IPS-18c (cell line): ENCODE measurements around the gene SLC37A1.

Experiments used
- H3K4me3 ChIP-seq: 2 replicates; pipeline ENCODE4 v1.7.0; 2013; ENCODE audit warnings: low read depth, mild to moderate bottlenecking, low read length, moderate library complexity; ENCODE audit not compliant: insufficient read depth
- H3K9me3 ChIP-seq: one replicate; pipeline ENCODE4 v1.6.1; 2013; ENCODE audit warnings: mild to moderate bottlenecking, low read length, moderate library complexity; ENCODE audit not compliant: control insufficient read depth, insufficient read depth

Gene SLC37A1

DNA sequence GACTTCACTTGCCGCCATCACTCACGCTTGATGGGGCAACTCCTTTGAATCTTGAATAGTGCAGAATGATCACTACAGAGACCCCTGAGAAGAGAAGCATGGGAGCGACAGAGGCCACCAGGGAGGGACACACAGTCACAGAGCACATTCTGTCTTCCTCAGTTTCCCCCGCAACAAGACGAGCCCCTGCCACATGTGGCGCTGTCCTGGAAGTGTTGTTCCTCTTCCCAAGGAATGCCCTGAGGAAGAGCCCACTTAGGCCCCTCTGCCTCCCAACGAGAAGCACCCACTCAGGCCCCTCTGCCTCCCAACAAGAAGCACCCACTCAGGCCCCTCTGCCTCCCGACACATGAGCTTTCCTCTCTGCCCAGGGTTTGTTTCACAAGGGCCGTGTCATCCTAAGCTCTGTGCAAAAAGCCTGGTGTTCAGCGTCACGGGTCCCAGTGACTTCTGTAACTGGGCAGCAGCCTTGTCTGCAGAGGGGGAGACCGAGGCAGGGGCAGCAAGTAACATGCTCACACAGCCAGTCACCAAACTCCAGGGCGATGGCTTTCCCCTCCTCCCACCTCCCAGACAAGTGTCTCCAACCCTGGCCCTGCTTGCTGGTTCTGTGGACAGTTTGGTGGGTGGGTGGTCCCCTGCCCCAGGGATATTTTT, 19.8 kb downstream of the SLC37A1 start:
- Histone ChIP-seq H3K4me3 (no peak overlapping the region), H3K9me3 (no peaks in the 10 kb centered on the region)

DNA sequence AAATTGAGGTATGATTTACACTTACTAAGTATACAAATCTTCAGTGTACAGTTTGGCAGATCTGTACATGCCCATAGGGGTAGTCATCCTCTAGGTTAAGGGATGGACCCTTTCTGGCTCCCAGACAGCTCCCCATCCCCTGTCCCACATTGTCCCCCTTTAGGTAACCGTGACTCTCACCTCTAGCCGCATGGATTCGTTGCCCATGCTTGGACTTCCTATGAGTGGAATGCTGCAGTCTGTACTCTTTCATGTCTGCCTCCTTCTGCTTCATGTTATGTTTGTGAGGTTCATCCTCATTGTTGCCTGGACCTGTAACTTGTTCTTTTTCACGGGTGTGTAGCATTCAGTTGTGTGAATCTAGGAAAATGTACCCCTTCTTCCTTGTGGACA, 20.3 kb downstream of the SLC37A1 start:
- H3K4me3 ChIP-seq = no peak overlapping the region
- no peaks in the 10 kb centered on the region for H3K9me3 ChIP-seq

DNA sequence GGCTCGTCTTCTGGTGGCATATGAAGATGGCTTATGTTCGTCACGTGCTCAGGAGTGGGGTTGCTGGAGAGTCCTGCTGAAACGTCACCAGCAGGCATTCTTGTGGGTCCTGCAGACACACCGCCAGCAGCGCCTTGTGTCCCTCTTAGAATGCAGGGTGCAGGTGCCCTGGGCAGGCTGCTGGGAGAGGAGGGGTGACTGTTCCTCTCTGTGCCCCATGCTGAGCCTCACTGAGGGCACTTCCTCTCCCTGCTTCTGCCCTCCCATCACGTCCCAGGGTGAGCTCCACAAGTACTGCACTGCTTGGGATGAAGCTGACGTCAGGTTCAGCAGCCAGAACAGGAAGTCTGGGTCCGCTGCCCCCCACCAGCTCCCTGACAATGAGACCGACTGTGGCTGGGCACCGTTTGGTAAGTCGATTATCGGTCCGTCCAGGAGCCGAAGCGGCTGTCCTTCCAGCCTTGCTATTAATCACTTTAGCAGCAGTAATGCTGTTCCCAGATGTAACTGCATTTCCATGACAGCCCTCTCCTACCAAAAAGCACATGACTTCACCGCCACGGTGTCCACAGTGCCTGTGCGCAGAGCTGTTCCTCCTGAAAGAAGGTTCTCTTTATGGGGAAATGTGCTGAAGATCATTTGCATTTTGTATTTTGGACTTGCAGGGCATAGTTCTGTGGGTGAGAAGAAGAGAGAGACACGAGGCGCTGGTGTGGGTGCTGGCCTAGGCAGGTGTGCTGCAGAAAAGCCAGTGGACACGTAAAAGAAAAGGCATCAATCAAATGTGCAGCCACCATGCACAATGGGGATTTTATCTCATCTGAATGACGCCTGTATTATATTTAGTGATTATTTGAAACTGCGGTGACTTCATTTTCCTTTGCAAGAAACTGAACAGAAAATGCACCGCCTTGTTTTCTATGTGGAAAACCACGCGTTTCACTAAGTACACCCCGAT, 21.0 kb downstream of the SLC37A1 start:
- H3K4me3 ChIP-seq = no peak overlapping the region

DNA sequence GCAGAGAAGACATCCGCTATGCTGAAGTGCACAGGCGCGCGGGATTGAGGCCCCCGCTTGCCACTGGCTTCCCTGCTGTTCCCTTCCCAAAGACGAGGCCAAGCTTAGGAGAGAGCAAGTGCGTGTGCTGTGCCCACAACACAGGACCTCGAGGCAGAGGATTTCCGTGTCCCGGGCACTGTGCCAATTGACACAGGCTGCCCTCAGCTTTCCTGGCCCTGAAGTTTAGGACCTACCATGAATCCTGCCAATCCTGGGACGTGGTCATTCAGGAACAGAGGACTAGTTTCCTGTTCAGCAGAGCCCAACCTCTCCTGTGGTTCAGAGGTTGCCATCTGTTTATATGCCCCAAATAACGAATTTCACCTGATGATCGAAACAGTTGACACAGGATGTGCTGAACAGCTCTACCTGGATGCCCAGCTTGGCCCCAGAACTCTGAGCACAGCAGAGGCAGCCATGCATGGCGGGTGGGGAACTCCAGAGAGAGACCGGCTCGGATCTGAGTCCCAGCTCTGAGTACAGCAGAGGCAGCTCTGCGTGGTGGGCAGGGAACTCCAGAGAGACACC, 22.0 kb downstream of the SLC37A1 start:
- Histone ChIP-seq H3K9me3 (no peaks in the 10 kb centered on the region), H3K4me3 (no peak overlapping the region)

More for the DNA sequence above, 21.0 kb downstream of the SLC37A1 start:
- H3K9me3 ChIP-seq = no peaks in the 10 kb centered on the region

DNA sequence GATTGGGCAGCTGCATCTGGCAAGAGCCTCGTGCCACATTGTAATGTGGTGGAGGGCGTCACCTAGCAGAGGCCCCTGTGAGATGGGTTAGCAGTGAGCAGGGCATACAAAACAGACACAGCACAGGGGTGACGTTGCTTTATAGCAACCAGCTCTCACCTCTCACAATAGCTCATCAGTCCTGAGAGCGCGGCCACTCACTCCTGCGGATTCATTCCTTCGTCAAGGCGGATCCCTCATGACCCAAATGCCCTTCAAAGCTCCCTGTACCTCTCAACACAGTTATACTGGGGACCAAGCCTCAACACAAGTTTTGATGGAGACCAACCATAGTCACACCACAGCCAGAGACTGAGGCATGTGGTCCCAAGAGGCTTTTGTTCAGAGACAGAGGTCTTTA, 22.9 kb downstream of the SLC37A1 start:
- Histone ChIP-seq H3K9me3 (no peaks in the 10 kb centered on the region), H3K4me3 (no peak overlapping the region)

DNA sequence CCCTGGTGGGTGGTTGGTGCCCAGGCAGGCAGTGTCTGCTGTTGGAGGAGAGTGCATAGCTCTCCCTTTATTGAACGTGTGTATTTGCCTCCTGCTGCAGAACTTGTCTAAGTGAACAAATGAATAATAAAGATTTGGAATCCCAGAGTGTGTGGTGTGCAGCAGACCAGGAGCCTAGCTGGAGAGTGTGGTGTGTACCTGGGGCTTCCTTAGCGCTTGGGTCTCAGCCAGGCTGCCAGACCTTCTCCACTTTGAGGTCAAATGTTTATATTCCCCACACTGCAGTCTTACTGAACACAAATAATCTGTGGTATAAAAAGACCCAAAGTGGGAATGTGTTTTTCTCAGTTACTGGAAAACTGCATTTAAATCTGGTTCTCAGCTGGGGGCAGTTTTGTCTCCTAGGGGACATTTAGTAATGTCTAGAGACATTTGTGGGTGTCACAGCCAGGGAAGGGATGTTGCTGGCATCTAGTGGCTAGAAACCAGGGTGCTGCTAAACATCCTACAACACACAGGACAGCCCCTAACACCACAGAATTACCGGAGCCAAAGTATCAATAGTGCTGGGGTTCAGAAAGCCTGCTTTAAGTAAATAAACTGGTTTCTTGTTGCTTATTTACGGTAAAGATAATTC, 23.6 kb downstream of the SLC37A1 start:
- no peak overlapping the region for H3K4me3 ChIP-seq

DNA sequence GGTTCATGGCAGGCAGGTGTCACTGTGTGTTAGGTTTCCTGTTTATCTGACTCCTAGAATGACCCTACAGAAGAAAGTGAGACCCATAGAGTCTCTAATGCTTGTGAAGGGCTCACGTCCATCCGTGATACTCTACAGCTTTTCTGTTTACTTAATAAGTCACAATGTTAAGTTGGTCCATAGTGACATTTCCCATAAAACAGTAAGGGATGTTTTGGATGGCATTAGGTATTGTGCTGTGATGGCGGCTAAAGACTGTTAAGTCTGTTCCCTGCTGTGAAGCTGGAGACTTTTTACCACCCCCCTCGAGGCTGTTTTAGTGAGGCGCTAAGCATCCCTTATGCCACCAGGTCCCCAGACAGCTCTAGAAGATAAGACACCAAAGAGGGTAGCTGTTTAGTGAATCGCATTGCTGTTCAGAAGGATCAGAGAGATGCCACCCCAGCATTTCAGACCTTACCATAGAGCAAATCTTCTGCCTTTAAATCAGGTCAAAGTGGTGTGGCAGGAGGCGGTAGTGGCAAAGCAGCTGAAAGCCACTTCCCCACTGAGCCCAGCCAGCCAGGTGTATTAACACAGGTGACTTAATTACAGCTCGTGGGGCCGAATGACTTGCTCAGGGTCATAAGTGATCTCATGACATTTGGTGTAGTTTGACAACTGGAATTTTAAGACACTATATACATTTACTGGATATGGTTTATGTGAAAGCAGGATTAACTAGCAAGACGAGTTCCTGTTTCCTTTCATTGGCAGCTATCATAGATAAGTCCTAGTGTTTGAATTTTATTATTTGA, 25.0 kb downstream of the SLC37A1 start:
- Histone ChIP-seq H3K9me3 (no peaks in the 10 kb centered on the region), H3K4me3 (no peak overlapping the region)

More for the DNA sequence above, 23.6 kb downstream of the SLC37A1 start:
- H3K9me3 ChIP-seq = no peaks in the 10 kb centered on the region

DNA sequence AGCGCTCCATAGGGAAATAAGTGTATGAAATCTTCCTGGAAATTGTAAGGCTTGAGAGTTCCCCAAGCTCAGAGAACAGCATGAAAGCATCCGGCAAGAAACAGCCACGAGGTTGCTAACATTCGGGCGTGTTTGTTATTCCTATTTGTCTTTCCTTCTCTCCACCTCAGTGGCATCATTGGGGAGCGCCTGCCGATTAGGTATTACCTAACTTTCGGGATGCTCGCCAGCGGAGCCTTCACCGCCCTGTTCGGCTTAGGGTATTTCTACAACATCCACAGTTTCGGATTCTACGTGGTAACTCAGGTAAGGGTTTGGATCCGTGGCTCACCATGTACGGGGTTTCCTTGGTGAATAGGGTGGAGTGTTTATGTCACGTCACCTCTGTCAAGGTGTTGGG, 25.7 kb downstream of the SLC37A1 start:
- Histone ChIP-seq H3K9me3 (no peaks in the 10 kb centered on the region), H3K4me3 (no peak overlapping the region)

DNA sequence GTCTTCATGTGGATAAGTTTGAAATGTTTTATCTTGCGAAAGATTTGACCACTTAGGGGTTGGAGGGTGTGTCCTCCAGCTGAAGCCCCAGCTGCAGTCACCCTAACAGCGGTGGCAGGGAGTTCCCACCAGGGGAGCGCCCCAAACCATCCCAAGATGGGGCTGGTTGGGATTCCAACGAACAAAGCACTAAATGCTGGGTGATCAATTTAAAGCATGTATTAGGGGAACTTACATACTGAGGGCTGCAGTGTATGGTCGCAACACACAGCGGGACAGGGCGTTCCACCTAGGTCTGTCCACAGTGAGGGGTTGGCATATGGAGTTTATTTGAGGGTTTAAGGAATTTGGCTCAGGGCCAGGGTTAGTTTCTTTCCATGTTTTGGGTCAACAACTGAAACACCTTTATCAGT, 26.3 kb downstream of the SLC37A1 start:
- no peak overlapping the region for H3K4me3 ChIP-seq
- H3K9me3 ChIP-seq = no peaks in the 10 kb centered on the region

DNA sequence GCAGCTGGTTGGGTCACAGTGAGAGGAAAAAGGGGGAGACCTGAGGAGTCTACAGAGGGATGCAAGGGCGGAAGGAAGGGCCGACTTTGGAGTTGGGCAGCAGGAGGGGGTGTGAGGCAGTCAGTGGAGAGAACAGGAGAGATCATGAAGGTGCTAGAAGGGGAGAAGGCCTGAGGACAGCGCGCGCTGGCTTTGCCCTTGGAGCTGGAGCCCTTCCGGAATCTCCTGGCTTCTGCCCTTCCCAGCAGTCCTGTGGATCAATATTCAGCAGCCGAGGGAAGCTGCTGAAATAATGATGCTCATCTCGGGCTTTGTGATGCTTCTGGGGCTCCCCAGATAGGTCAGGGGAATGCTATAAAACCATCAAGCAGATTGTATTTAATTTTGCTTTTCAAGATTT, 26.7 kb downstream of the SLC37A1 start:
- H3K9me3 ChIP-seq = no peaks in the 10 kb centered on the region
- H3K4me3 ChIP-seq = no peak overlapping the region

DNA sequence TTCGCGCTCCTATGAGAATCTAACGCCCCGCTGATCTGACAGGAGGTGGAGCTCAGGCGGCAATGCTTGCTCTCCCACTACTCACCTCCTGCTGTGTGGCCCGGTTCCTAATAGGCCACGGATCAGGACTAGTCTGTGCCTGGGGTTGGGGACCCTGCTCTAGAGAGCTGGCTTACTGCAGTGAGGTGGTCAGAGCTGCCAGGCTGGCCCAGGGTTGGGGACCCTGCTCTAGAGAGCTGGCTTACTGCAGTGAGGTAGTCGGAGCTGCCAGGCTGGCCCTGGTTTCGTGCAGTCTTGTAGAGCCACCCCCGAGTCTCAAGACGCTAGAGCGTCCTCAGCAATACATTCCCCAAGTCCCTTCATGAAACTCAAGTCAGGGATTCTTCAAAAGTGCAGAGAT, 27.5 kb downstream of the SLC37A1 start:
- Histone ChIP-seq H3K4me3 (no peak overlapping the region), H3K9me3 (no peaks in the 10 kb centered on the region)

DNA sequence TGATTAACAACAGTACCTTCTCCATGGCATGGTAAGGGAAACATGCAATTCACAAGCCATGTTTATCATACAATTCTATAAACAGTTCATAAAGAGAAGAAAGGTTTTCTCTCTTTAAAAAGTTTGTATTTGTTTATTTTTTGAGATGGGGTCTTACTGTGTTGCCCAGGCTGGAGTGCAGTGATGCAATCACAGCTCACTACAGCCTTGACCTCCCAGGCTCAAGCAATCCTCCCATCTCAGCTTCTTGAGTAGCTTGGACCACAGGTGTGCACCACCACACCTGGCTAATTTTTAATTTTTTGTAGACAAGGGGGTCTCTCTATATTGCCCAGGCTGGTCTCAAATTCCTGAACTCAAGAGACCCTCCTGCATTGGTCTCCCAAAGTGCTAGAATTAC, 28.0 kb downstream of the SLC37A1 start:
- H3K4me3 ChIP-seq = no peak overlapping the region
- no peaks in the 10 kb centered on the region for H3K9me3 ChIP-seq

DNA sequence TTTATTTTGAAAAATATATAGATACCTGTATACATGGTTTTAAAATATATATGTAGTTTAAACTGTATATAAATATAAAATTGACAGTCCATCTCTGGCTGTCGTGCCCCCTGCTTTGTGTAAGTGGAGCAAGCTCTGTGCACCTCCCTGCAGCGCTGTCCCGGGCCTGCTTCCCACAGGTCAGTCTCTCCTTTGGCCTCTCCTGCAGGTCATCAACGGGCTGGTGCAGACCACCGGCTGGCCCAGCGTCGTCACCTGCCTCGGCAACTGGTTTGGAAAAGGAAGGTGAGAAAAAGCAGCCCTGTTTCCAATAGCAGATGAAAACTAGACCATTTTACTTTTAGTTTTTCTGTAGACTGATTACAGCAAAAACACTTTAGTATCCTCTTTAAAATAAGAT, 28.5 kb downstream of the SLC37A1 start:
- Histone ChIP-seq H3K9me3 (no peaks in the 10 kb centered on the region), H3K4me3 (no peak overlapping the region)

DNA sequence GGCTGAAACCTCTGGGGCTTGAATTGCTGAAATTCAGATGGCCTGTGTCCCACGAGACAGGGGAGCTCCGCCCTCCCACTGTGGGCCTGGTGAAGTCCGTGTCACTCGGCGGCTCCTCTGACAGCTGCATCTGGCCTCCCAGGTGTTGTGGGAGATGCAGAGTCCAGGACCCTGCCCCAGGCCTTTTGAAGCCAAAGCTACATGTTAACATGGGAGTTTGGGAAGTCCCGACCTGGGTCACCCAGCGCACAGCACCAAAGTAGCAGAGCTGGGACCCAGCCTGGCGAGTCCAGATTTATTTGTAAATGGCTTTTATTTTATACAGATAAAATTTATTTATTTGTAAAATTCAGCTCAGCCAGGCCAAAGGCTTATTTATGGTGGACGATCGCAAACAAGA, 28.9 kb downstream of the SLC37A1 start:
- Histone ChIP-seq H3K9me3 (no peaks in the 10 kb centered on the region), H3K4me3 (no peak overlapping the region)

DNA sequence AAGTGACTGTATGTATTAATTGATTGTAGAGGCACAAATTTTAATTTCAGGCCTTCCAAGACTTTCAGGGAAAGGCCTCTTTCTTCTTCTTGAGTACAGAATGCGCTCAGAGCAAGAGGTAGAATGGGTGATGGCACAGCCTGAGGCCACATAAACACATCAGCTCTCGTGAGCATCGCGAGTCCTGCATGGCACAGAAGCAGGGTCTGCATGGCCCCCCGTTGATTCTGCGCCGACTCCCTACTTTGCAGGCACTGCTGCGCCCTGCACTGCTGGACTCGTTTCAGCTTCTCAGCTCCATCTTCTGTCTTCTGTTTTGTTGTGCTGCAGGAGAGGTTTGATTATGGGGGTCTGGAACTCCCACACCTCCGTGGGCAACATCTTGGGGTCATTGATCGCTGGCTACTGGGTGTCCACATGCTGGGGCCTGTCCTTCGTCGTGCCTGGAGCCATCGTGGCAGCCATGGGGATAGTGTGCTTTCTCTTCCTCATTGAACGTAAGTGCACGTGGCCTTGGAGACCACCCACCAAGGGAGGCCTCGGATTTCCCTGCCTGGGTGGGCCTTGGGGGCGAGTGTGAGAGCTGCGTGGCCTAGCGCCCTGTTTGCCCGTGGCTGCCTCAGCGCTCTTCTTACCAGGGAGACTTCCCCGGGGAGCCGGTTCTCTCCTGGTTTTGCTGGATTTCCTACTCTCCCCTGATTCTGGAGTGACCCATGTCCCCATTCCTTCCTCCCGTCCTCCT, 29.6 kb downstream of the SLC37A1 start:
- no peaks in the 10 kb centered on the region for H3K9me3 ChIP-seq
- H3K4me3 ChIP-seq = no peak overlapping the region

DNA sequence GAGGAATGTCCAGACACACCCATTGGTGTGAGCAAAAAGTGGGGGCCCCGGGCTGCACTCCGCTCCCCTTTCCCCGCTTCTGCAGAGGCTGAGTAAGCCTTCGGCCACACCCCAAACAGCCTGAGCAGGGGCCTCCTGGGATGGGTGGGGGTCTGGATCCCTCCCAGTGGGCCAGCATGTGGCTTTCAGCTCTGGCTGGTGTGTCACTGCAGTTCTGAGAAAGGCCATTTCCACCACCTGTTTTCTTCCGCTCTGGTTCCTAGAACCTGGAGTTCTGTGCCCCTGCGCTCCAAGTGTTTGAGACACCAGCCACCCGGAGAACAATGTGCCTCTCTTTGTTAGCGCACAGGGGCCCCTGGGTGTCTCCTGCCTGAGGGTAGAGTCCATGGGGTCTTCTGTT, 30.9 kb downstream of the SLC37A1 start:
- Histone ChIP-seq H3K4me3 (no peak overlapping the region), H3K9me3 (no peaks in the 10 kb centered on the region)
